ENCODE measurements around the gene GPATCH8.
"Not testable (repeated sequence)": the region's sequence is repeated elsewhere in the genome, so short reads cannot be mapped to it uniquely, and the experiment has no call there.

The GPATCH8 gene

DNA sequence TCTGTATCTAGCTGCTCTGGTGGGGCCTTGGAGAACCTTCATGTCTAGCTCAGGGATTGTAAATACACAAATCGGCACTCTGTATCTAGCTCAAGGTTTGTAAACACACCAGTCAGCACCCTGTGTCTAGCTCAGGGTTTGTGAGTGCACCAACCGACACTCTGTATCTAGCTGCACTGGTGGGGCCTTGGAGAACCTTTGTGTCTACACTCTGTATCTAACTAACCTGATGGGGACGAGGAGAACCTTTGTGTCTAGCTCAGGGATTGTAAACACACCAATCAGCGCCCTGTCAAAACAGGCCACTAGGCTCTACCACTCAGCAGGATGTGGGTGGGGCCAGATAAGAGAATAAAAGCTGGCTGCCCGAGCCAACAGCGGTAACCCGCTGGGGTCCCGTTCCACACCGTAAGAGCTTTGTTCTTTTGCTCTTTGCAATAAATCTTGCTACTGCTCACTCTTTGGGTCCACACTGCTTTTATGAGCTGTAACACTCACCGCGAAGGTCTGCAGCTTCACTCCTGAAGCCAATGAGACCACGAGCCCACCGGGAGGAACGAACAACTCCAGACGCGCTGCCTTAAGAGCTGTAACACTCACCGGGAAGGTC is 133.7 kb downstream of the GPATCH8 start:
- peak; percentile 29 for DNase-seq

DNA sequence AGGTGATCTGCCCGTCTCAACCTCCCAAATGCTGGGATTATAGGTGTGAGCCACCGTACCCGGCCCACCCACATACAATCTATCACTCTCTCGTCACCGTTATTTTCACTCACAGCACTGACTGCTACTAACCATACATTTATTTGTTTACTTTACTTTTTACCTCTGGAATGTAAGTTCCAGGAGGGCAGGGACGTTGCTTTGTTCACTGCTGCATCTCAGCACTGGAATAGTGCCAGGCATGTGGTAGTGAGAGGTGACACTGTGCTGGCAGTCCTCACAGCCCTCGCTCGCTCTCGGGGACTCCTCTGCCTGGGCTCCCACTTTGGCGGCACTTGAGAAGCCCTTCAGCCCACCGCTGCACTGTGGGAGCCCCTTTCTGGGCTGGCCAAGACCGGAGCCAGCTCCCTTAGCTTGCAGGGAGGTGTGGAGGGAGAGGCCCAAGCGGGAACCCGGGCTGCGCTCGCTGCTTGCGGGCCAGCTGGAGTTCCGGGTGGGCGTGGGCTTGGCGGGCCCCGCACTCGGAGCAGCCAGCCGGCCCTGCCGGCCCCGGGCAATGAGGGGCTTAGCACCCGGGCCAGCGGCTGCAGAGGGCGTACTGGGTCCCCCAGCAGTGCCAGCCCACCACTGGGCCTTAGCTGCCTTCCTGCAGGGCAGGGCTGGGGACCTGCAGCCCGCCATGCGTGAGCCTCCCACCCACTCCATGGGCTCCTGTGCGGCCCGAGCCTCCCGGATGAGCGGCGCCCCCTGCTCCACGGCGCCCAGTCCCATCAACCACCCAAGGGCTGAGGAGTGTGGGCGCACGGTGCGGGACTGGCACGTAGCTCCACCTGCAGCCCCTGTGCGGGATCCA is 134.6 kb downstream of the GPATCH8 start:
- DNase-seq = not testable (repeated sequence)

DNA sequence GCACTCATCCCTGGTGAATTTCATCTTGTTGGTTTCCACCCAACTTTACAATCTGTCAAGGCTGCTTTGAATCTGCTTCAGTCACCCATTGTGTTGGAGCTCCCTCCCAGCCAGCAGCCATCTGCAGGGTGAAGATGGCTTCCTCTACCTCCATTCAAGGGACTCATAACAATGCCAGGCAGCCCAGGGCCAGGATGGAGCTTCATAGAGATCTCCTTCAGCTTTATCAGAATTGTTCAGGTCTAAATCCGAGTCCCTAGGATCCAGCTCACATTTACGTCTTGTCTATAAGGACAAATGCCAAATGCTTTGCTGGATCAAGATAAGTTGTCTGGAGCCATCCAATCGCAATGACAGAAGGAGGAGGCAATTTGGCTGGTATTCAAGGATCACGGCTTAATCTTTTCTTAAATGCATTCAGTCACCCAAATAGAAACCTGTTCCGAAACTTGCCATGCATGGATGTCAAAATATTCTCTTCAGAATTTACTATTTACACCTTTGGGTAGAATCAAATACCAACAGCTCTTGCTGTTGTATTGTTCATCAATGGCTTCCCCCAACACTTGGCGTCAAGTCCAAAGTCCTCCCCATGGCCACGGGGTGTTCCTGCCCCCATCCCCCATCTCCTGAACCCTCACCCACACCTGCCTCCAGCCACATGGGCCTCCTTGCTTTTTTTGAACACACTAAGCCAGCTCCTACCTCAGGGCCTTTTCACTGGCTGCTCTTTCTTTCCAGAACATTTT is 135.8 kb downstream of the GPATCH8 start:
- no peak for DNase-seq

DNA sequence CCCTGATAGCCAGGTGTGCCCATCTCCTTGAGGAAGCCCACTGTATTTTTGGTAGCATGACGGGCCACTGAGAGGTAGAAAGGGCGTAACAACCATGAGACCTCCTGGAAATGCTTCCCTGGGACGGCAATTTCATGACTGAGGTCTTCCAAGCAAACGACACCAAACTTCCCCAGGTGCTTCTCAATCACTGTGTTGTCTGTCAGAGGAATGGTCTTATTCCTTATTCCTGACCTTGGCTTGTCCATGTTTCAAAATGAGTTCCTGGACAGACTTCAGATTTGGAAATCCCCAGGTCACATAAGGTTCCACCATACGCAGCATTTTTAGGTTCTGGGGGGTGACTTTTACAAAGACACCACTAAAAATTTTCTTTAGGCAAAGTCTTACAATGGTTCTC is 138.2 kb downstream of the GPATCH8 start:
- DNase-seq = not testable (repeated sequence)

DNA sequence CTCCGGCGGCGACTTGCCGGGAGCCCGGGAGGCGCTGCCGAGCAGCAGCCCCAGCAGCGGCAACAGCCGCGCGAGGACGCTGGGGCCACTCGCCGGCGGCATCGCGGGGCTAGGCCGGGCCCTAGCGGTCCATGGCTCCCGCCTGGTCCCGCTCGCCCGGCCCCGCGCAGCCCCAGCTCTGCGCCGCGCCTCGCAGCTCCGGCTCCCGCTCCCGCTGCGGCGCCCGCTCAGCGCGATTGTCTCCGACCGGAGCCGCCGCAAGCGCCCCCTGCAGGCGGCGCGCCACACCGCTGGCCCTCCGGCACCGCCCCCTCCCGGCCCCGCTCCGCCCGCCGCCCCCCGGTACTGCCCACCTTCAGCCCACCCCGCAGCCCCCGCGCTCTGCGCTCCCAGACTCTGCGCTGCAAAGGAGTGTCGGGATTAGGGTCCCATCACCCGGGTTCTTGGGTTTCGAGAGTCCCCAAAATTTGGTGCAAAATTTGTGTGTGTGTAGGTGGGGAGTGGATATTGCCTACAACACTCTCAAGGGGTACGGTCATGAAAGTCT is 139.5 kb downstream of the GPATCH8 start, which contains the start of gene FAM171A2:
TSS of gene FAM171A2 (minus strand) at position 241 of the 547 bp plus-strand sequence. CDS start at position 102, 139 bp downstream.
- peak; percentile 64 for DNase-seq

DNA sequence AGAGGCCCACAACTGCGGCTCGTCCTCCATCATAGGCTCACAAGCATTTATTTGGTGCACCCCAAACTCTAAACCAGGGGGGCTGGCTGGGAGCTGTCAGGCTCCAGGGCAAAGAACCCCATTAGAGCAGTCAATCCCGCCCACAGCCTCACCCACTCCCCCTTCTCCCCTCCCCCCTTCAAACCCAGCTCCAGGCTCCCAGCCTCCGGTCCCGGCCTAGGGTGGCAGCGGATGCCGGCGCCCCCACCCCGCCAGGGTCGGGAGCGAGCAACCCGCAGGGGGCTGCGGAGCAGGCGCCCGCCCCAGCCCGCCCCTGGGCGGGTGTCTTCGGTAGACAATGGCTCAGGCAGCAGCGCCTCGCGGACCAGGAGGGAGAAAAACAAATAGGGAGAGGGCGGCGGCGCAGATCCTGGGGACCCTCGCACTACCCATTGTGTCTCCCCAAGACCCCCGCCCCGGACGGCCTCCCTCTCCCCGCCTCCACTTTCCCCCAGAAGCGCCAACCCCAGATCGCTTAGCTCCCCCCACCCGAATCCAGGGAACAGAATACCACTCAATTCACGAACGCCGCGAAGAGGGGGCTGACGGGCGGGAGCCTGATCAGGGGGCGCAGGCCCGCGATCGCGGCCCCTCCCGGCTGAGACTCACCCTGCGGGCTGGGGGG is 140.1 kb downstream of the GPATCH8 start:
- no peak for DNase-seq

DNA sequence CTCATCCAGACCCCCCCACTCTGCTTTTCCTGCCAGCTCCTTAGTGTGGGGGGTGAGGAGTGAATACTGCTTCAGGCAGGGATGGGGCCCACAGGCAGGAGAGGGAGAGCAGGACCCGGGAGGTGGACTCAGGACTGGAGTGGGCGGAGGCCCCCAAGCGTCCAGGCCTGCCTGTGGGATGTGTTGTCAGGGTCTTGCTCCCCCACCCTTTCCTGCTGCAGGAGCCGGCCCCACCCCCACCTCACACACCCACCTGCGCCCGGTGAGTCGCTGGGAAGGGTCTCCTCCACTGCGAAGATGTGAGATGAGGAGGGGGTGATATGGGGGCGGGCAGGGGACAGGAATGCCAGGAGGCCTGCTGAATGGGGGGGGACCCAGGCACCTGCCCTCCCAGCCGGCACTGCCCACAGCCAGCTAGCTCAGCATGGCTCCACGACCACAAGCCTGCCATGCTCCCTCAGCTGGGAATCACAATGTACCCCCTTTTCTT is 140.7 kb downstream of the GPATCH8 start:
- DNase-seq = no peak

DNA sequence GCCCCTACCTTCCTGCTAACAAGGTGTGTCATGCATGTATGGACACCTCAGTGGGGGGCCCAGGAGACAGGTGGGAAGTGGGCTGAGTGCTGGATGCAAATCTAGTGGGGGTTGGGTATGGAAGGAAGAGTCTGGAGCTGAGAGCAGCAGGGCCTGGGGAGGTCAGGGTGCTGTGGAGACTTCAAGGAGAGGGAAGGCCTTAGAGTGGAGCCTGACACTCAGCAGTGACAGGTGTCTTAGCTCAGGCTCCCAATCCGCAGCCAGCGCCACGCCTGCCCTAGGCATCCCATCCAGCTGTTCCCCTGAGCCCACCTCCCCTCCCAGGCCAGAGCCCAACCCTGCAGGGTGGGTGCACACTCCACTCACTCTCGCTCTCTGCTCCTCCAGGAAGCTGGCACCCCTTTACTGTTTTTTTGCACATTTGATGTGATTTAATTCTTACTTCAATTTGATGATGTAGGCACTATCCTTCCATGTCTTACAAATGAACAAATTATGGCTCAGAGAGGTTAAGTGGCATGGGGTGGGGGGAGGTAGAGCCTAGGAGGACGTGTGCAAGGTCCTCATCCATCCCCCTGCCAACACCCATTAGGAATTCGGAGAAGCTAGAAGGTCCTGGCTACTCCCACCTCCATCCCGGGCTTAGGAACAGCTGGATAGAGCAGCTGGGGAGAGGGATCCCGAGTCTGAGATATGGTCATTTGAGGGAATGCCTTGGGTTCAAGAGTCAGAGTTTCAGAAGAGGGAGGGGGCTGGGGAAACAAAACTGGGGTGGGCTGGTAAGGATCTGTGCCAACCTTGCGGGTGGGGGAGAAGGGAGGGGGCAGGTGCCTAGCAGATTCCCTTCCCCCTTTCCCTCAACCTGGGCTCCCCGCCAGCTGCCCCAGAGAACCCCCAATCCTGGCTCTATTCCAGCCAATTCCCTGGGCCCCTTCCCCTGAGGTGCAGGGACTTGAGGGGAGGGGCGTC is 141.6 kb downstream of the GPATCH8 start:
- DNase-seq = no peak

DNA sequence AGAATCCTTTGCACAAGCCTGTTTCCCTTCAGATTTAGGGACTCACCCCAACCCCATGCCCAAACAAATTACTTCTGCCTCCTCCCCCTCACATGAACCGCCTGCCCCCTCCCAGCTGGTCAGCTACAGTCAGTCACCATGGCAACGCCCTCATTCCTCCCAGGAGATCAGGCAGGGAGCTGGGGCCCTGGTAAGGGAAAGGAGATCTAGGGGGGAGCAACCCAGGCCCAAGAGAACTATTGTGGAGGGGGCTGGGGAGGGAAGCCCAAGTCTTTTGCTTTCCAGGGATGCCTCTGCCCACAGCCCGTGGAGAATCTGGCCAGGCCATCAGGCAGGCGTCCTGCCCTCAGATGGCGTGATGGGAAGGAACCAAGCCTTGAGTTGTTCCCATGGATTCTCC is 142.4 kb downstream of the GPATCH8 start:
- no peak for DNase-seq

DNA sequence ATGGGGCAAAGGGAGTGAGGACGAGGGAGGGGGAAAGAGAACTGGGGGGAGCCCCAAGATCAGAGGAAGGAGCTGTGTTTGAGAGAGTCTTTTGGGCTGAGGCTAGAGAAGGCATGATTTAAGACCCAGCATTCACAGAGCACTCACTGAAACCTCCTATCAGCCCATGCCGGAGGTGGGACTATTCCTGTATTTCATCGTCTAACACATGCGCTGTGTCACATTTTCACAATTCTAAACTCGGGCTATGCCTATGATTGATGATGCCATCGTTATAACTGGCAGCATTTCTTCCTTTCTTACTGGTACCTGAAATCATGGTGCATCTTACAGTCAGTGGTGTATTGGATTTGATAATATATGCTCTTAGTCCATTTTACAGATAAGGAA is 143.1 kb downstream of the GPATCH8 start:
- no peak for DNase-seq

DNA sequence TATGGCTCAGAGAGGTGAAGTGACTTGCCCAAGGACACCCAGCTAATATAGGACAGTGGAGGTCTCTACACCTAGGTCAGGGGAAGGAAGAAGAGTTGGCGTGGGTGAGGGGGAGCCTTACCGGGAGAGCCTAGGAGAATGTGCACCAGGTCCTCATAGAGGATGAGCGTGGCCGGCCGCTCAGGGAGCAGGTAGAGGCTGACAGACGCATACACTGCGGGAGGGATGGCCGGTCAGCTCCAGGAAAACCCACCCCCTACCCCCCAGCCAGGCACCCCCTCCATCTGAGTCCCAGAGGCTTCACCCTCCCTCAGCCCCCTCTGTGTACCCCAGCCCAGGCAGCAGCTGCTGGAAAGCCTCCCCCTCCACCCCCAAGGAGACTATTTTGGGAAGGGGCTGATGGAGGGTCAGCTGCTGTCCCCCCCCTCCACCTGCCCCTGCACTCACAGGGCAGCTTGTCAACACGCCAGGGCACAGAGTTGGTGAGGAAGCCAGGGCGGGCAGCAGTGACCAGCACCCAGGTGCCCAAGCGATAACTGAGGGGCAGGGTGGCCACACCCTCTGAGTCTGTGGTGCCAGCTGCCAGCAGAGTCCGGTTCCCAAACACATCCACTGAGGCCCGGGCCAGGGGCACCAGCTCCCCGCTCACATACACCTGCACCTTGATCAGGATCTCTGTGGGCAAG is 143.6 kb downstream of the GPATCH8 start:
- DNase-seq = no peak

DNA sequence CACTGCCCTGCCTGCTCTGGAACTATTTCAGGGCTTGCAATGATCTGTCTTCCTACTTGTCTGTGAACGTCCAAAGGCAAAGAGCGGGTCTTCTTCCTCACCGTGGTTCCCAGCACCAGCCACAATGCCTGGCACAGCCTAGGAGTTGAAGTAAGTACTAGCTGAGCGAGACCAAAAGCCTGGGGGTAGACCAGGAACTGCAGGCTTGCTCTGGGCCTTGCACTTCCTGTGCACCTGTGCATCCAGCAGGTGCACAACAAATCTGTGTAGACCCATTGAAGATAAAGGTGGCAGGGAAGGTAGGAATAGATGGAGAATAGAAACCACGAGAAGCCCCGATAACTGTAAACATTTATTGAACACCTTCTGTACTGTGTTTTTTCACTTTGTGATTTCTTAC is 144.2 kb downstream of the GPATCH8 start:
- no peak for DNase-seq

DNA sequence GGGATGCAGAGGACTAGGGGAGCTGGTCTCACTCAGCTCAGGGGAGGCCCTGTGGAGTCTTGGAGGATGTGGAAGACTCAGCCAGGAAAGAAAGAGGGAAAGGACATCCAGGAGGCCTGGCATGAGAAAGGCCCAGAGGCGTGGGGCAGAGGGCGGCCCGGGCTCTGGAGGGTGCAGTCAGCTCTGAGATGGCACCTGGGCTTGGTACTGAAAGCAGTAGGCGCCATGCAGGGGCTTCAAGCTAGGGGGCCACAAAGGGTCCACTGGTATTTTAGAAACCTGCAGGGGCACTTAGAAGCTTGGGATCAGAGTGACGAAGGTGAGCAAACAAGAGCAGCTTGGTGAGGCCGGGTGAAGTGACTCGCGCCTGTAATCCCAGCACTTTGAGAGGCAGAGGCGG is 145.1 kb downstream of the GPATCH8 start:
- no peak for DNase-seq

DNA sequence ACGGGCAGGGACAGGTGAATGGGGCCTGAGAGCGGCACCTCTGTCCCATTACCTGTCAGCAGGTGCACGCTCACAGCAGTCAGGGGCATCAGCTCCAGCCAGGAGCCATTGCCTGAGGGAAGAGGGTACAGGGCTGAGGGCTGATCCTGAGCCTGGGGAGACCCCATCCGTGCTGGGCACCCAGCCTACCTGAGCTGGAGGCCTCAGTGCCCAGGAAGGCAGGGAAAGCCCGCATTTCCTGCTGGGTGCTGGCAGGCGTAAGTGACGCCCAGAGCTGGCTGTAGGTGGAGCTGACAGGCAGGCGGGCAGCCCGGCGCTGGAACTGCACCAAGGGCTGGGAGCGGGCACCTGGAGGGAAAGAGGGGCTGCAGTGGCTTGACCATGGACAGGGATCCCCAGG is 147.0 kb downstream of the GPATCH8 start:
- DNase-seq = no peak

DNA sequence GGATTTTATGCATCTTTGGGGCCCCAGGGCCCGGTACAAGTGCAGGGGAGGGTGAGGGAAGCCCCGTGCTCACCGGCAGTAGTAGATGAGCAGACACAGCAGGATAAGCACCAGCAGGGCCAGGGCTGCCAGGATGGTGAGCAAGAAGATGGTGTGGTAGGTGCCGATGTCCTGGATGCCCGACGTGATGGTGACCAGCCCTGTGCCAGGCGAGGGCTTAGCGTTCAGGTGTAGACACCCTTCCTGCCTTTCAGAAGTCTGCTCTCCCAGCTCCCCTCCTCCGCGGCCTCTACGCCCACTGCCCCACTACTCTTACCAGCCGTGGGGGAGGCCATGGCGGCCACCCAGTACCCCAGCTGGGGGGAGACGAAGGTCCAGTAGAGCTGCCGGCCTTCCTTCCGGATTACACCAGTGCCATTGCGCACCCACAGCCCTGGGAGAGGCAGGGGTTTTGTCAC is 147.5 kb downstream of the GPATCH8 start:
- no peak for DNase-seq

DNA sequence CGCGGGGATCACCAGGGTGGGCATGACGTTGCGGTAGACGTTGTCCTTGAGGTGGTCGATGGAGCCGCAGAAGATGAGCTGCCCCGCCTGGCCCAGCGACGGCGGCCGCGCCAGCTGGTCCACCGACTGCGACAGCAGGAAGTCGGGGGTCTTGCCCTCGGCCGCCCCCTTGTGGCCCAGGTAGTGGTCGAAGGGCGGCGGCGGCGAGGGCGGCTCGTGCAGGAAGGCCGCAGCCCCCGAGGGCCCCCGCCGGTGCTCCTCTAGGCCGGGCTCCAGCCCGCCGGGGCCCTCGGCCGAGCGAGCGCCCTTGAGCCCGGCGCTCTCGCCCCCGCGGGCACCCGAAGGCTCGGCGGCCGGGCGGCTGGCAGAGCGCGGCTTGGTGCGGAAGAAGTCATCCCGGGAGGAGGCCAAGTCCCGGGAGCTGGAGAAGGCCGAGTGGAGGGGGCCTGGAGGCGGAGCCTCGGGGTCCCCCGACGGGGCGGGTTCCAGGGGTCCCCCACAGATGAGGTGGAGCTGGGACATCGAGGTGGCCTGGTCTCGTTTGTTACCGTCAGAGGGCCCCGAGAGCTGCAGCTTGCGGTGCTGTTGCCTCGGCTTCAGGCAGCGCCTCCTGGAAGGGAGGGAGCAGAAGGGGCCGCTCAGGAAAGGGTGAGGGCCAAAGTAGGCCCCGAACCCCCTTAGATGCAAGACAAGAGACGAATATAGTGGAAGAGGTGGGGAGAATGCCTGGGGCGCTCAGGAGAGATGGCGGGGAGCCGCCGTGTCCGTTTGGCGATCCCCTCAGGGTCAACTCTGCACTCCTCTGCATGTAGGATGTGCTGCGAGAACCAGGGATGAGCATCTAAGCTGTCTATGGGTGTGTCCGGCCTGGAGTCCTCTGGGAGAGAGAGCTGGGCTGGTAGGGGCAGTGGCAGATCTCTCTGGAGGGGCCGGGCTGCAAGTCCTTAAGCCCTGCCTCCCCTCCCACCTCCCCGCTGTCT is 148.3 kb downstream of the GPATCH8 start:
- peak; percentile 55 for DNase-seq

DNA sequence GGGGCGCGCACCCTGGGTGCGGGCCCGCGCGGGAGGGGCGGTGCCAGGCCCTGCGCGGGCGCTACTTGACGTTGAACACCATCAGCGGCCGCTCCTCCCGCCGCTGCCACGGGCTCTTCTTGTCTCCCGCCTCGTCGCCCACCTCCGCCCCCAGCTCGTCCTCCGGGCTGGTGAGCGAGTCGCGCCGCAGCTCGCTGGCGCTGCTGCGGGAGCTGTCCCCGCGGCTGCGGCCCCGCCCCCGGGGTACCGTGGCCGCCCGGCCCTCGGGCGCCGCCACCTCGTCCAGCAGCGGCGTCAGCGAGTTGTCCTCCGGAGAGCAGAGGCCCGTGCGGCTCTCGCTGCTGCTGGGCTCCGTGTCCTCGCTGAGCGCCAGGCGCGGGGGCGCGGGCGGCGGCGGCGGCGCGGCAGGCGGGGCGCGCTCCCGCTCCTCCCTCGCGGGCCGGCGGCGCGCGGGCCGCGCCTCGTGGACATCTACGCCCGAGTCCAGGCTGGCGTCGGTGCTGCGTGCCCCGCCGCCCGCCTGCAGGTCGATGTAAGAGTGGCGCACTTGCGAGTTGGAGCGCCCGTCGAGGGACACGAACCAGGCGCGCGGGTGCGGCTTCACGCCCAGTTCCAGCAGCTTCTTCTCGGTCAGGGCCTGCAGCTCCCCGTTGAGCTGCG is 149.4 kb downstream of the GPATCH8 start:
- DNase-seq = no peak

DNA sequence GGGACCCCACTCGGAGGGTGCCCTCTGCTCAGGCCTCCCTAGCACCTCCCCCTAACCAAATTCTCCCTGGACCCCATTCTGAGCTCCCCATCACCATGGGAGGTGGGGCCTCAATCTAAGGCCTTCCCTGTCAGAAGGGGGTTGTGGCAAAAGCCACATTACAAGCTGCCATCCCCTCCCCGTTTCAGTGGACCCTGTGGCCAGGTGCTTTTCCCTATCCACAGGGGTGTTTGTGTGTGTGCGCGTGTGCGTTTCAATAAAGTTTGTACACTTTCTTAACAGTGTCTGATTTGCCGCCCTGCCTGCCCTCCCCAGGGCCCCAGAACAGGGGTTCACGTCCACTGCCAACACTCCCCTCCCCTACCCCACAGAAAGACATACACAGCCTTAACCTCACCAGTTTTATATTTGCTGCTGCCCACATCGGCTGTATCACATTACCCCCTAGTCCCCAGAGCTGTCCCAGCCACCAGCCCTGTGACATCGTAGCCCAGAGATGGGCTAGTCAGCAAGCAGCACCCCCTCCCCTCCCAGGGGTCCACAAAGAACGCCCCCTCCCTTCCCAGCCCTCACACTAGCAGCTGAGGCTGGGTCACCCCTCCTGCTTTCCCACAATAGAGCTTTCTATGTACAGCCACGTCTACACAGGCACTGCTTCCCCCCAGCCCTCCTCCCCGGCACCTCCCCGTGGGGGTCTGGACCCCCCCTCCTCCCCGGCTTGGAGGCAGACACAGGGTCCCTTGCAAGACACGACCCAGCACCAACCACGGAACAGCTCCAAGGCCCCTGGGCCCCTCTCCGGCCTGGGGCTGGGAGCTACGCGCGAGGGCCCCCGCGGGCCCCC is 150.2 kb downstream of the GPATCH8 start:
- no peak for DNase-seq
